Activated T-helper 17 cell treated with anti-CD3 and anti-CD28 coated beads, Interleukin-2, amount 50 U/mL, for 72 hours (primary cell): Measurements from ENCODE around the gene PALD1. TPM values are rescaled to one million over a fixed set of nuclear protein-coding genes. Genes with fewer than 3 reads are reported as not detected.
"Not testable (repeated sequence)": the region's sequence is repeated elsewhere in the genome, so short reads cannot be mapped to it uniquely, and the experiment has no call there.

ENCODE experiments used
- ATAC-seq: fragments of 150-1000 bp; cut with Tn5 transposase; replicated peaks from 2 replicates; pipeline ENCODE4 v1.10.0; 2021; ENCODE audit warnings: mild to moderate bottlenecking, moderate library complexity
- H3K27ac Mint-ChIP-seq: one replicate; pipeline ENCODE4 v1.8.0; 2022; ENCODE audit warnings: mixed read lengths
- H3K27me3 Mint-ChIP-seq: one replicate; pipeline ENCODE4 v1.8.0; 2022; ENCODE audit warnings: mixed read lengths
- H3K36me3 Mint-ChIP-seq: one replicate; pipeline ENCODE4 v1.8.0; 2022; ENCODE audit warnings: low read depth, mild to moderate bottlenecking, mixed read lengths
- H3K4me1 Mint-ChIP-seq: one replicate; pipeline ENCODE4 v1.8.0; 2022; ENCODE audit warnings: mixed read lengths
- H3K4me3 Mint-ChIP-seq: one replicate; pipeline ENCODE4 v1.8.0; 2022; ENCODE audit warnings: mild to moderate bottlenecking, mixed read lengths
- H3K9me3 Mint-ChIP-seq: one replicate; pipeline ENCODE4 v1.8.0; 2022; ENCODE audit warnings: mixed read lengths
- total RNA-seq, 2 donors: library from RNA; stranded (reverse); gene quantifications; one replicate each; pipeline ENCODE4 v1.2.3, GENCODE V29; 2022

The PALD1 gene
- total RNA-seq, 2 donors from 2014 or later = 0.17 to 1.4 TPM

DNA sequence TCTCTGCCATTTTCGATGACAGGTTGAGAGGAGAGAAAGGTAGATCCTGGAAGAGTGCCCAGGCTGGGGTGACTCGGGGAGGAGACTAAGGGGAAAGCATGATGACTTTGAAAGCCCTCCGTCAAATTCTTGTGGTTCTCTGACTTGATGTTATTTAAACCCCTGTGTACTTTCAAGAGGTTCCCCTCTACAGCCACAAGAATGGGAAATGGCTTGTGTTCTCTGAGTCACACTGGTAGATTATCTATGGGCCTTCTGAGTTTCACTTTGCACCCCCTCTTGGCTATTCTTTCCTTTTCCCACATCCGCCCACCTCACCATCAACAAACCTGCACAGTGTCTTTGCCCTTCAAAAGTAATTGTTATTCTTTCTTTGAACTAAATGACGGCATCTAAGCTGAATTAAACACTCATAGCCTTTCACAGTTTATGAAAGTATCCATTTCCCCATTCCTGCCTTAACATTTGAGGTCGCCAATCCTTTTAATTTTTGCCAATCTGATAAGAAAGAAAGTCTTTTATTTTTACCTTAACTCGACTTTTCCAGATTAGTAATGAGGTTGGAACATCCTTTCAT lies 99.9 kb downstream of the PALD1 start:
- no peaks in the 10 kb centered on the region for H3K9me3 Mint-ChIP-seq
- H3K27ac Mint-ChIP-seq = peak overlapping the region; percentile 76
- peak overlapping the region; percentile 62 for H3K4me3 Mint-ChIP-seq
- no peaks in the 10 kb centered on the region for H3K27me3 Mint-ChIP-seq
- no peaks in the 10 kb centered on the region for H3K36me3 Mint-ChIP-seq
- ATAC-seq = peak; percentile 87
- peaks cover 39% of the 10 kb centered on the region for H3K4me1 Mint-ChIP-seq

DNA sequence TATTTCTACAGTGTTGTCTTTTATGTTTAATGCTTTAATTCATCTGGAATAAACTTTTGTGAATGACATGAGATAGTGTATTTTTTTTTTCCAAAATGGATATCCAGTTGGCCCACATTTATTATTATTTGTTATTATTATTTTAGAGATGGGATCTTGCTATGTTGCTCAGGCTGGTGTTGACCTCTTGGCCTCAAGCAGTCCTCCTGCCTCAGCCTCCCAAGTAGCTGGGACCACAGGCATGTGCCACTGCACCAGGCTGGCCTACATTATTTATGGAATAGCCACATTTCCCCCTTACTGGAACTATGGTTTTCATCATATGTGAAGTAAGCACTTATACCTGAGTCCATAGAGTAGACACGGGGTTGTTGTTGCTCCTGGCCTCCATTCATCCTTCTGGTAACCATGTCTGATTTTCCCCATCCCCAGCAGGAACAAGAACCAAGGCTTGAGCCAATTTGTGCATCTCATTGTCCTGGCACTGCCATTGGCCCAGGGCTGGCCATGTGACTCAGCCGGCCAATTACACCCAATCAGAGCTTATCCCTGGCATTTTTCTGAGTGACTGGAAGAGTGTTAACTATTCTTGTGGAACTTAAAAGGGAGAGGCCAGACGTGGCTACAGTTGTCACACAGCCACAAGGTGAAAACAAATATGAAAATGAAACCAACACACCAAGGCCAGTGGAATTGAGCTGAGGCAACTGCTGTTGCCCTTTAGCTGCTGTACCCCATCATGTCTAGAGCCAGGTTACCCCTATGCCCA lies 100.9 kb downstream of the PALD1 start:
- Mint-ChIP-seq H3K4me1 (peaks cover 39% of the 10 kb centered on the region), H3K9me3 (no peaks in the 10 kb centered on the region), H3K36me3 (no peaks in the 10 kb centered on the region), H3K27me3 (no peaks in the 10 kb centered on the region), H3K27ac (peak overlapping the region; percentile 76), H3K4me3 (peak overlapping the region; percentile 62)
- peak; percentile 12 for ATAC-seq

DNA sequence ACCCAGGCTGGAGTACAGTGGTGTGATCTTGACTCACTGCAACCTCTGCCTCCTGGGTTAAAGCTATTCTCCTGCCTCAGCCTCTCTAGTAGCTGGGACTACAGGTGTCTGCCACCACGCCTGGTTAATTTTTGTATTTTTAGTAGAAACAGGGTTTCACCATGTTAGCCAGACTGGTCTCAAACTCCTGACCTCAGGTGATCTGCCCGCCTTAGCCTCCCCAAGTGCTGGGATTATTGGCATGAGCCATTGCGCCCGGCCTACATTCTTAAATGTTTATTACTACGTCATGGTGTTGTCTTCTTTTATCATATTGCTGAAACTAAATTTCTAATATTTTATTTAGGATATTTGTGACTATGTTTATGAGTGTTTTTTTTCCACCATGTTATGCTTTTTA lies 102.6 kb downstream of the PALD1 start:
- not testable (repeated sequence) for H3K4me3 Mint-ChIP-seq, H3K36me3 Mint-ChIP-seq, ATAC-seq, H3K27ac Mint-ChIP-seq, H3K9me3 Mint-ChIP-seq, H3K27me3 Mint-ChIP-seq
- peaks cover 39% of the 10 kb centered on the region for H3K4me1 Mint-ChIP-seq

DNA sequence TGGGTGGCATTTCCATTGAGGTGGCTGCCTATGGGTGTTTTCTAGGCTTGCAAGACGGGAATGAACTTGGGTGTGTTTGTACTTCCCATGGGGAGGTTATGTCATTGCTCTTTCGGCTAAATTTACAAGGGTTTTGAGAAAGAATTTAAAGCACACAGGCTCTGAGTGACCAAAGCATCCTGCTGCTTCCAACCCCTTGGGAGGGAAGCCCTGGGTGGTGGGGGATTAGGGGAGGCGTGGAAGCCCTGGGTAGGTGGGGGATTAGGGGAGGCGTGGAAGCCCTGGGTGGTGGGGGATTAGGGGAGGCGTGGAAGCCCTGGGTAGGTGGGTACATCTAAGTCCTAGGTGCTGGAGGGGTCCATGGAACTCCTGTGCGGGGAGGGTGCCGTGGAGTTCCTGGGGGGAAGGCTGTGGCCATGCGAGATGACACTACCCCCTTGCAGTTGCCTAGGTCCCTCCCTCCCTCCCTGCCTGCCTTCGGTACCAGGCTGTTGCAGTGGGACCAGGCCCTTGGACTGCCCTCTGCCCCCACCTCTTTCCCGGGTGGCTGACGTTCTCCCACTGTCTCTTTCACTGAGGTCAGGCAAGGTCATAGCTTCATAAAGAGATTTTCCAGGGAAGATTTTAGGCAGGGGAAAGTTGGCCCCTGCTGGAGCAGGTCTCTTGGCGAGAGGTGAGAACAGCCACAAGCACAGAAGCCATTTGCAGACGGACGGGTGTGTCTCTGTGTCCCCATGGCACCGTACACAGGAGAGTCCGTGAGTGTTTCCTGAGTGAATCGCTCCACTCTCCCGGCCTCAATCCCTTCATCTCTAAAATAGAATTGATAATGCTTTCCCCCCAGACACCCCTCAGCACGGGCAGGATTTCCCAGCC lies 104.5 kb downstream of the PALD1 start:
- Mint-ChIP-seq H3K4me3 (no peak overlapping the region), H3K27me3 (peaks cover under 1% of the 10 kb centered on the region), H3K9me3 (no peaks in the 10 kb centered on the region), H3K27ac (no peak overlapping the region), H3K36me3 (no peaks in the 10 kb centered on the region), H3K4me1 (peaks cover 28% of the 10 kb centered on the region)
- no peak for ATAC-seq

DNA sequence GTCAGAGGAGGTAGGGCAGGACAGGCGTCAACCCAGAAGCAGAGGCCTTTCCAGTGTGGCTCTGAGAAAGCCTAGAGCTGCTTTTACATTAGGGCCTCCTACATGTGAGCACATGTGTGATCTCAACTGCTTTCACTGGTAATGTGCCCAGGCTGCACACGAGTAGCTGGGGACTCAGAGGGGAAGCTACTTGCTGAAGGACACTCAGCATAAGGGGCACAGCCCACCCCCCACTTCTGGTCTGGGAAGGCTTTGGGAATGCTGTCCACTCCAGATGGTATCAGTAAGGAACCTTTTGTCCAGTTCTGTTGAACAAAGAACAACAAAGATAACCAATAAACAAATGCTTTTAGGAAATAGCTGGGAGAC lies 105.1 kb downstream of the PALD1 start:
- no peaks in the 10 kb centered on the region for H3K36me3 Mint-ChIP-seq
- peaks cover 5% of the 10 kb centered on the region for H3K27me3 Mint-ChIP-seq
- ATAC-seq = no peak
- H3K4me1 Mint-ChIP-seq = peaks cover 22% of the 10 kb centered on the region
- H3K4me3 Mint-ChIP-seq = no peak overlapping the region
- H3K27ac Mint-ChIP-seq = no peak overlapping the region
- no peaks in the 10 kb centered on the region for H3K9me3 Mint-ChIP-seq

DNA sequence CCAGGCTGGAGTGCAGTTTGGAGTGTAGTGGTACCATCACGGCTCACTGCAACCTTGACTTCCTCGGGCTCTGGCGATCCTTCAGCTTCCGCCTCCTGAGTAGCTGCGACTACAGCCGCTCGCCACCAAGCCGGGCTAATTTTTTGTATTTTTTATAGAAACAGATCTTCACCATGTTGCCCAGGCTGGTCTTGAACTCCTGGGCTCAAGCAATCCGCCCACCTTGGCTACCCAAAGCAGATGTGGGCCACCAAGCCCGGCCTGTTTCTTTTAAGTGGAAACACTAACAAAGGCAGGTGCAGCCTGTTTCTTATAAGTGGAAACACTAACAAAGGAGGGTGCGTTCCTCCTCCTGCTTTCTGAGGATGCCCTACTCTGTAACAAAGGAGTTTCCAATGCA lies 105.8 kb downstream of the PALD1 start:
- no peaks in the 10 kb centered on the region for H3K9me3 Mint-ChIP-seq
- no peak overlapping the region for H3K27ac Mint-ChIP-seq
- no peaks in the 10 kb centered on the region for H3K36me3 Mint-ChIP-seq
- ATAC-seq = no peak
- peaks cover 12% of the 10 kb centered on the region for H3K27me3 Mint-ChIP-seq
- peaks cover 15% of the 10 kb centered on the region for H3K4me1 Mint-ChIP-seq
- H3K4me3 Mint-ChIP-seq = no peak overlapping the region

DNA sequence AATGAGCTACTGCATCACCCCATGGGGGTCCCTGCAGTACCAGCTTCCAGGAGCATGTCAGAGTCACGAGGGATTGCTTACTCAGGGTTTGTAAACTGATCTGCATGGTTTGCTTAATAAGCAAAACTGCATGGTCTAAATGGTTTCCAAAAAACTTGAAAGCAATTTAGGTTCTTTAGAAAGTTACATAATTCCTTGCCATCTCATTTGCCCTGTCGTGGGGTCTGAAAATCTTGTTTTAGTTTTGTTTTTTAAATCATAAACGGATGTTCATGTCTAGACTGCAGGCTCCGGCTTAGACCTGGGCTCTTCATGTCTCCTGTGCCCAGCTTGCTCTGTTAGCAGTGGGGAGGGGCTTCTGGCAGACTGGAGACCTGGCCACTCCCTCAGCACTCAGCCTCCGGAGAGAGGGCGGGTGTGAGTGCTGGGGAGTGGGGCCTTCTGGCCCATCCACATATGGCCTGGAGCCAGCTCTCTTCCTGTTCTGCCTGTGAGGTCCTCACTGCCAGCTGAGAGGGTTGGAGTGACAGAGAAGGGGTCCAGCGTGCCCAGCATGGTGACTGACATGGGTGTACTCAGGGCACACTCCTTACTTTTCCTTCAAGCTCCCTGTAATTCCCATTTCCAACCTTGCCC lies 106.5 kb downstream of the PALD1 start:
- peaks cover 13% of the 10 kb centered on the region for H3K27me3 Mint-ChIP-seq
- no peaks in the 10 kb centered on the region for H3K9me3 Mint-ChIP-seq
- H3K27ac Mint-ChIP-seq = no peak overlapping the region
- H3K36me3 Mint-ChIP-seq = no peaks in the 10 kb centered on the region
- no peak overlapping the region for H3K4me3 Mint-ChIP-seq
- ATAC-seq = no peak
- peaks cover 8% of the 10 kb centered on the region for H3K4me1 Mint-ChIP-seq

DNA sequence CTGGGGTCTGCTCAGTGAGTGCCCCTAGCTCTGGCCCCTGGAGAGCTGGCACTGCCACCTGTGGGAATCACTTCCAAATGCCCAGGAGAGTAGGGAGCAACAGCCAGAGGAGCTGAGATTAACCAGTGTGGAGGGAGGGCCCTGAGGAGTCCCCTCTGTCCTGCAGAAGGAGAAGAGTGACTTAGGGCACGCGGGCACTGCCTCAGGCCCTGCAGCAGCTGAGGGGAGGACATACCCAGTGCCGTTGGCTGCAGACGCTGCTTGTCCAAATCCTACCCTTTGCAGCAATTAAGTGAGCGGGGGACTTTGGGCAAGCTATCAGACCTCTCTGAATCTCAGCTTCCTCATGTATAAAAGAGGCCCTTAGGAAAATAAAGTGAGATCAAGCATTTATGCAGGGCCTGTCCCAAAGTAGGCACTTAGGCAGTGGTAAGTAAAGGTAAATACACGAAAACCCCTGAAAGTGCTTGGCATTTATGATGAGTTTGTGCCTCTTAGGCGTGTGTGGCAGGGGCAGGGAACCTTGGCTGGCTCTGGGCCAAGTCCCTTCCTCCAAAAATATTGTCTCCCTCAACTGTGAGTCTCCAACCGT lies 107.1 kb downstream of the PALD1 start:
- Mint-ChIP-seq H3K9me3 (no peaks in the 10 kb centered on the region), H3K36me3 (no peaks in the 10 kb centered on the region), H3K27me3 (peaks cover 13% of the 10 kb centered on the region), H3K27ac (no peak overlapping the region), H3K4me3 (no peak overlapping the region), H3K4me1 (peaks cover 6% of the 10 kb centered on the region)
- peak; percentile 37 for ATAC-seq

DNA sequence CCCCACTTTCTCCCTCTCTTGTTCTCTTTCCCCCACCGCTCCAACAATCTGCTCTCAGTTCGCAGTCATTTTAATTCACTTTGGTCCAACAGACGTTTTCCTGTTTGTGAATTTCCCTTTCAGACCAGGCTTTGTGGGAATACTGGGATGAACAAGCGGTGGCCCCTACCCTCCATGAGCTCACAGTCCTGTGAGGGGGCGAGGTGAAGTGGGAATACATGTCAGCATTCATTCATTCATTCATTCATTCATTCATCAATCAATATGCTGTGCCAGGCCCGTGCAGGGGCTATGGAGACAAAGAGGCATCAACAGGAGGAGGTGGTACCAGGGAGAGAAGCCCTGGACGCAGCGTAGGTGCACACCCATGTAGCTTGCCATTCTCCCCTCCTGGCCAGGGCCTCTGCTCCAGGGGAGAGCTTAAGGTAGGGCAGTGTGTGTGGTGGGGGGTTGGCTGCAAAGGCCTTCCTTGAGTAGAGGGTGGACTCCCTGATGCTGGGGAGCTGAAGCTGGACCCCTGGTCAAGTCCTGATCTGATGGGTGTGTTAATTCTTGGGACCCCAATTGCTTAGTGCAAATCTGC lies 107.9 kb downstream of the PALD1 start:
- no peaks in the 10 kb centered on the region for H3K36me3 Mint-ChIP-seq
- peaks cover 16% of the 10 kb centered on the region for H3K27me3 Mint-ChIP-seq
- peaks cover 6% of the 10 kb centered on the region for H3K4me1 Mint-ChIP-seq
- no peak for ATAC-seq
- H3K4me3 Mint-ChIP-seq = no peak overlapping the region
- H3K27ac Mint-ChIP-seq = peak overlapping the region; percentile 73
- no peaks in the 10 kb centered on the region for H3K9me3 Mint-ChIP-seq

DNA sequence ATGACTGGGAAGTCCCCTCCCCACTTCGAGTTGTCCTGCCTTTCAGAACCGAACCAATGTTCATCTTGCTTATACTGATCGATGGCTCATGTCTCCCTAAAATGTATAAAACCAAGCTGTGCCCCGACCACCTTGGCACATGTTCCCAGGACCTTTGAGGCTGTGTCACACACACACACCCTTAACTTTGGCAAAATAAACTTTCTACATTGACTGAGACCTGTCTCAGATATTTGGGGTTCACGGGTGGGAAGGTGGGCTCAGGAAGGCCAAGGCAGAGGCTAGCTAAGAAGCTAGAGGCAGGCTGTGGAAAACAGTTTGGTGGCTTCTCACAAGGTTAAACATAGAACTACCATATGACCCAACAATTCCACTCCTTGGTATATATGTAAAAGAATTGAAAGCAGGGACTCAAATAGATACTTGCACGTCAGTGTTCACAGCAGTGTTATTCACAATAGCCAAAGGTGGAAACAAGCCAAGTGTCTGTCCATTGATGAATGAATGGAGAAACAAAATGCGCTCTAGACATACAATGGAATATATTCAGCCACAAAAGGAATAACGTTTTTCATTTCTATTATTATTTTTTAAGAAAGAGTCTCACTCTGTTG lies 108.6 kb downstream of the PALD1 start:
- Mint-ChIP-seq H3K27me3 (peaks cover 17% of the 10 kb centered on the region), H3K36me3 (no peaks in the 10 kb centered on the region), H3K27ac (peak overlapping the region; percentile 73), H3K4me1 (peaks cover 6% of the 10 kb centered on the region), H3K4me3 (peak overlapping the region; percentile 50), H3K9me3 (no peaks in the 10 kb centered on the region)
- ATAC-seq = peak; percentile 92

DNA sequence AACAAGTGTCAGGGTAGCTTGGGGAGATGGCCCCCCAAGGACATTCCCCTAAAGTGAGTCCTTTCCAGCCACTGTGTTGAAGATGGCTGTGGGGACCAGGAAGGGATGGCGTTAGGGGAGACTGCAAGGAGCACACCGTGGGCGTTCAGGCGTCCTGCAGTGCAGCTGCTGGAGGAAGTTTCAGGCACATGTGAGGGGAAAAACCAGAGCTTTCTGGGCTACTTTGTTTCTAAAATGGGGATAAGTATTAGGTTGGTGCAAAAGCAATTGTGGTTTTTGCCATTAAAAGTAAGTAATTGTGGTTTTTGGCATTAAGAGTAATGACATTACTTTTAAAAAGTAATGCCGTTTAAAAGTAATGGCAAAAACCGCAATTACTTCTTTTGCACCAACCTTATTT lies 109.7 kb downstream of the PALD1 start:
- Mint-ChIP-seq H3K36me3 (no peaks in the 10 kb centered on the region), H3K27ac (no peak overlapping the region), H3K4me1 (peaks cover 13% of the 10 kb centered on the region), H3K9me3 (no peaks in the 10 kb centered on the region), H3K4me3 (no peak overlapping the region), H3K27me3 (peaks cover 20% of the 10 kb centered on the region)
- no peak for ATAC-seq

DNA sequence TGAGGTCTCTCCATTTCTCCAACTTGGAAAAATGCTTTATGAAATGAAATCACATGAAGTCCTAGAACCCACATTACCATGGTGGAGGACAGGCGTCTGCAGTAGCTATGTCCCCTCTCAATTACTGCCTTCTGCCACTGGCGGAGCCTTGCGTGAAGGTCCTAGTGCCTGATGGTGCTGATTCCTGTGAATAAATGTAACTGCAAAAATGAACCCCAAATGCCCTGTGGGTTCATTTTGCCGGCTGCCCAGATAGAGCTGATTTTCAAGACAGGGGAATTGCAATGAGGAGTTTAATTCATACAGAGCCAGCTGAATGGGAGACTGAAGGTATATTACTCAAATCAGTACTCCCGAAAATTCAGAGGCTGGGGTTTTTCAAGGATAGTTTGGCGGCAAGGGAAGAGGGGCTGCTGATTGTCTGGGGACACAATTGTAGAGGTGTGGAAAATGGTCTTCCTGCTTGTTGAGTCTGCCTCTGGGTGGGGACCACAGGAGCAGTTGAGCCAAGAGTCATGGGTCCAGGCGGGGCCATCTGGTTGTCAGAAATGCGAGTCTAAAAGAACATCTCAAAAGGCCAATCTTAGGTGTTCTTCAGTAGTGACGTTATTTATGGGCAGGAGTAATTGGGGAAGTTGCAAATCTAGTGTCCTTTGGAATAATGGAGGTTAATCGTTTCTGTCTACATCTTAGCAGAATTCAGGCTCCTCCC lies 110.4 kb downstream of the PALD1 start:
- no peak for ATAC-seq
- no peaks in the 10 kb centered on the region for H3K36me3 Mint-ChIP-seq
- H3K27ac Mint-ChIP-seq = no peak overlapping the region
- H3K9me3 Mint-ChIP-seq = no peaks in the 10 kb centered on the region
- peaks cover 20% of the 10 kb centered on the region for H3K27me3 Mint-ChIP-seq
- no peak overlapping the region for H3K4me3 Mint-ChIP-seq
- H3K4me1 Mint-ChIP-seq = peaks cover 13% of the 10 kb centered on the region
